NB4 (cell line): ENCODE measurements around the gene C11orf21.

Source experiments
- POLR2A ChIP-seq: IDR thresholded peaks from 2 replicates; pipeline ENCODE4 v1.6.1; 2011; ENCODE audit warnings: mild to moderate bottlenecking; ENCODE audit not compliant: insufficient read length; ENCODE audit errors: extremely low read depth
- TF ChIP-seq, protein P1 (sequence below): IDR thresholded peaks from one replicate; pipeline ENCODE4 v1.5.1; 2012; ENCODE audit warnings: low read depth, low read length

DNA sequence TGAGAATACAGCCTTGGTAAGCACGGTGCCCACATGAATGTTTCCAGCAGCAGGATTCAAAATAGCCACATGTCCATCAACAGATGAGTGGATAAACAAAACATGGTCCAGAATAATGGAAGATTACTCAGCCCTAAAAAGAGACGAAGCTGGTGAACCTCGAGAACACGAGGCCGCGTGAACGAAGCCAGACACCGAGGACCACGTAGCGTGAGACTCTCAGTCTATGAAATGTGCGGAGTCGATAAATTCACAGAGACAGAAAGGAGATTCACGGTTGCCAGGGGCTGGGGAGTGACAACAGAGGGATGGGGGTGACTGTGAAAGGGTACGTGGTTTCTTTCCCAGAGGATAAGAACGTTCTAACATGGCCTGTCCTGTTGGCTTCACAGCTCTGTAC is 28.4 kb downstream of the C11orf21 start:
- TF ChIP-seq, protein P1, sequence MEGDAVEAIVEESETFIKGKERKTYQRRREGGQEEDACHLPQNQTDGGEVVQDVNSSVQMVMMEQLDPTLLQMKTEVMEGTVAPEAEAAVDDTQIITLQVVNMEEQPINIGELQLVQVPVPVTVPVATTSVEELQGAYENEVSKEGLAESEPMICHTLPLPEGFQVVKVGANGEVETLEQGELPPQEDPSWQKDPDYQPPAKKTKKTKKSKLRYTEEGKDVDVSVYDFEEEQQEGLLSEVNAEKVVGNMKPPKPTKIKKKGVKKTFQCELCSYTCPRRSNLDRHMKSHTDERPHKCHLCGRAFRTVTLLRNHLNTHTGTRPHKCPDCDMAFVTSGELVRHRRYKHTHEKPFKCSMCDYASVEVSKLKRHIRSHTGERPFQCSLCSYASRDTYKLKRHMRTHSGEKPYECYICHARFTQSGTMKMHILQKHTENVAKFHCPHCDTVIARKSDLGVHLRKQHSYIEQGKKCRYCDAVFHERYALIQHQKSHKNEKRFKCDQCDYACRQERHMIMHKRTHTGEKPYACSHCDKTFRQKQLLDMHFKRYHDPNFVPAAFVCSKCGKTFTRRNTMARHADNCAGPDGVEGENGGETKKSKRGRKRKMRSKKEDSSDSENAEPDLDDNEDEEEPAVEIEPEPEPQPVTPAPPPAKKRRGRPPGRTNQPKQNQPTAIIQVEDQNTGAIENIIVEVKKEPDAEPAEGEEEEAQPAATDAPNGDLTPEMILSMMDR: no peak
- no peak for TF ChIP-seq POLR2A
